ENCODE results near the gene CACNG1. TPM values are rescaled to one million over a fixed set of nuclear protein-coding genes. Genes with fewer than 3 reads are reported as not detected.
"Not testable (repeated sequence)": the region's sequence is repeated elsewhere in the genome, so short reads cannot be mapped to it uniquely, and the experiment has no call there.

The CACNG1 gene
- total RNA-seq, 1 experiment from 2014 or later = 0.12 TPM

- Histone ChIP-seq H3K4me3 (no peak overlapping the region), H3K27ac (no peak overlapping the region), H3K4me1 (no peaks in the 10 kb centered on the region), H3K9me3 (replicated peaks) (no peaks in the 10 kb centered on the region), H3K36me3 (no peaks in the 10 kb centered on the region), H3K27me3 (no peaks in the 10 kb centered on the region)
- no peak for DNase-seq
Observed at GRCh38 chr17:67035131-67036083, 8.9 kb upstream of the CACNG1 start.

- no peak for DNase-seq
- no peak overlapping the region for H3K4me3 ChIP-seq
- no peaks in the 10 kb centered on the region for H3K36me3 ChIP-seq
- no peak overlapping the region for H3K27ac ChIP-seq
- H3K27me3 ChIP-seq = no peaks in the 10 kb centered on the region
- H3K4me1 ChIP-seq = no peaks in the 10 kb centered on the region
- no peaks in the 10 kb centered on the region for H3K9me3 ChIP-seq (replicated peaks)
Observed at GRCh38 chr17:67038861-67039365, 5.4 kb upstream of the CACNG1 start.

GRCh38 chr17:67040652-67041051, 3.7 kb upstream of the CACNG1 start:
- Histone ChIP-seq H3K36me3 (no peaks in the 10 kb centered on the region), H3K4me1 (peaks cover under 1% of the 10 kb centered on the region; the same call in 1 of the 2 replicates), H3K27me3 (no peaks in the 10 kb centered on the region), H3K4me3 (no peak overlapping the region), H3K27ac (no peak overlapping the region), H3K9me3 (replicated peaks) (no peaks in the 10 kb centered on the region)
- DNase-seq = no peak

GRCh38 chr17:67041119-67041518, 3.2 kb upstream of the CACNG1 start:
- not testable (repeated sequence) for H3K27ac ChIP-seq; H3K9me3 ChIP-seq (replicated peaks); DNase-seq; H3K4me3 ChIP-seq; H3K4me1 ChIP-seq; H3K36me3 ChIP-seq; H3K27me3 ChIP-seq

- H3K9me3 ChIP-seq (replicated peaks) = no peaks in the 10 kb centered on the region
- no peak for DNase-seq
- no peak overlapping the region for H3K4me3 ChIP-seq
- H3K27ac ChIP-seq = no peak overlapping the region
- no peaks in the 10 kb centered on the region for H3K27me3 ChIP-seq
- H3K36me3 ChIP-seq = no peaks in the 10 kb centered on the region
- peaks cover 9% of the 10 kb centered on the region; the same call in 1 of the 2 replicates for H3K4me1 ChIP-seq
Observed at GRCh38 chr17:67041531-67041930, 2.8 kb upstream of the CACNG1 start.

GRCh38 chr17:67041941-67042899, 2.1 kb upstream of the CACNG1 start:
- Histone ChIP-seq H3K27me3 (no peaks in the 10 kb centered on the region), H3K27ac (no peak overlapping the region), H3K9me3 (replicated peaks) (peaks cover under 1% of the 10 kb centered on the region; the same call in 1 of the 2 replicates), H3K4me1 (peaks cover 13% of the 10 kb centered on the region), H3K36me3 (no peaks in the 10 kb centered on the region), H3K4me3 (no peak overlapping the region)
- no peak for DNase-seq

GRCh38 chr17:67043283-67043682, 1.1 kb upstream of the CACNG1 start:
- H3K4me1 ChIP-seq = peaks cover 13% of the 10 kb centered on the region
- H3K9me3 ChIP-seq (replicated peaks) = peaks cover 6% of the 10 kb centered on the region
- DNase-seq = no peak
- H3K27me3 ChIP-seq = no peaks in the 10 kb centered on the region
- H3K27ac ChIP-seq = no peak overlapping the region
- H3K36me3 ChIP-seq = no peaks in the 10 kb centered on the region
- H3K4me3 ChIP-seq = no peak overlapping the region

GRCh38 chr17:67044940-67045339, 586 bp downstream of the CACNG1 start:
- Histone ChIP-seq H3K4me3 (no peak overlapping the region), H3K9me3 (replicated peaks) (peaks cover 18% of the 10 kb centered on the region), H3K4me1 (peaks cover 13% of the 10 kb centered on the region), H3K27ac (no peak overlapping the region), H3K36me3 (no peaks in the 10 kb centered on the region), H3K27me3 (no peaks in the 10 kb centered on the region)
- DNase-seq = no peak

- no peaks in the 10 kb centered on the region for H3K27me3 ChIP-seq
- DNase-seq = peak; percentile 74 to 80
- H3K27ac ChIP-seq = no peak overlapping the region
- H3K4me1 ChIP-seq = peaks cover 13% of the 10 kb centered on the region
- no peaks in the 10 kb centered on the region for H3K36me3 ChIP-seq
- H3K4me3 ChIP-seq = no peak overlapping the region
- H3K9me3 ChIP-seq (replicated peaks) = peaks cover 18% of the 10 kb centered on the region
Observed at GRCh38 chr17:67046398-67046797, 2.0 kb downstream of the CACNG1 start.

- Histone ChIP-seq H3K27ac (no peak overlapping the region), H3K4me3 (no peak overlapping the region), H3K4me1 (peaks cover 13% of the 10 kb centered on the region), H3K36me3 (no peaks in the 10 kb centered on the region), H3K9me3 (replicated peaks) (peaks cover 18% of the 10 kb centered on the region), H3K27me3 (no peaks in the 10 kb centered on the region)
- DNase-seq = no peak
Observed at GRCh38 chr17:67047382-67047781, 3.0 kb downstream of the CACNG1 start.

- H3K36me3 ChIP-seq = no peaks in the 10 kb centered on the region
- peaks cover 13% of the 10 kb centered on the region for H3K4me1 ChIP-seq
- no peak for DNase-seq
- no peak overlapping the region for H3K27ac ChIP-seq
- H3K9me3 ChIP-seq (replicated peaks) = peaks cover 18% of the 10 kb centered on the region
- H3K4me3 ChIP-seq = no peak overlapping the region
- no peaks in the 10 kb centered on the region for H3K27me3 ChIP-seq
Observed at GRCh38 chr17:67049025-67049739, 4.8 kb downstream of the CACNG1 start.

- H3K4me1 ChIP-seq = peaks cover 13% of the 10 kb centered on the region
- no peak for DNase-seq
- no peak overlapping the region for H3K27ac ChIP-seq
- H3K9me3 ChIP-seq (replicated peaks) = peaks cover 18% of the 10 kb centered on the region
- H3K4me3 ChIP-seq = no peak overlapping the region
- no peaks in the 10 kb centered on the region for H3K27me3 ChIP-seq
- H3K36me3 ChIP-seq = no peaks in the 10 kb centered on the region
Observed at GRCh38 chr17:67050066-67050465, 5.7 kb downstream of the CACNG1 start.

GRCh38 chr17:67050471-67051154, 6.3 kb downstream of the CACNG1 start:
- H3K27me3 ChIP-seq = no peaks in the 10 kb centered on the region
- peaks cover 13% of the 10 kb centered on the region for H3K4me1 ChIP-seq
- H3K27ac ChIP-seq = no peak overlapping the region
- H3K4me3 ChIP-seq = no peak overlapping the region
- no peak for DNase-seq
- H3K36me3 ChIP-seq = no peaks in the 10 kb centered on the region
- peaks cover 18% of the 10 kb centered on the region for H3K9me3 ChIP-seq (replicated peaks)

GRCh38 chr17:67051155-67051538, 6.8 kb downstream of the CACNG1 start:
- Histone ChIP-seq H3K27me3 (no peaks in the 10 kb centered on the region), H3K4me1 (peaks cover 7% of the 10 kb centered on the region), H3K4me3 (no peak overlapping the region), H3K36me3 (no peaks in the 10 kb centered on the region), H3K27ac (no peak overlapping the region), H3K9me3 (replicated peaks) (peaks cover 18% of the 10 kb centered on the region)
- DNase-seq = no peak

Data from SJCRH30 (cell line).